ENCODE results near the gene KRCC1. TPM values are rescaled to one million over a fixed set of nuclear protein-coding genes. Genes with fewer than 3 reads are reported as not detected.

KRCC1 gene
- total RNA-seq, 2 donors from 2014 or later = 11.7 to 20.3 TPM

GRCh38 chr2:88071365-88071764 lies 15.8 kb upstream of the KRCC1 start:
- Mint-ChIP-seq H3K36me3 (ENCODE audit: low read depth) (no peaks in the 10 kb centered on the region), H3K4me3 (no peak overlapping the region), H3K9me3 (peaks cover 5% of the 10 kb centered on the region), H3K27ac (no peak overlapping the region), H3K4me1 (peaks cover 2% of the 10 kb centered on the region), H3K27me3 (ENCODE audit: insufficient read depth) (peaks cover 27% of the 10 kb centered on the region)
- H3K9me3 ChIP-seq (ENCODE audit: control insufficient read depth, low read length) = no peaks in the 10 kb centered on the region
- no peak overlapping the region for H3K4me3 ChIP-seq (ENCODE audit: low read length)
- H3K9ac ChIP-seq (ENCODE audit: extremely low read depth, low read length, poor library complexity, severe bottlenecking) = no peak overlapping the region
- H3K27me3 ChIP-seq (ENCODE audit: control insufficient read depth, insufficient read depth, low read length, poor library complexity, severe bottlenecking) = peaks cover 35% of the 10 kb centered on the region
- no peak overlapping the region for H3K27ac ChIP-seq (ENCODE audit: low read depth, low read length)
- DNase-seq = peak; percentile 61
- TF ChIP-seq CTCF (conservative IDR thresholded peaks at IDR 0.05) = no peak
- H3K36me3 ChIP-seq (ENCODE audit: control insufficient read depth, insufficient read depth, low read length) = no peaks in the 10 kb centered on the region
- no peaks in the 10 kb centered on the region for H3K4me1 ChIP-seq (ENCODE audit: control insufficient read depth, insufficient read depth, low read length)
- WGBS, 2 experiments (ENCODE audit: insufficient coverage in 1 of 2, insufficient read length in 1 of 2) = 60 to 86% methylated on average over 1 to 2 of the region's 2 CpGs

DNA sequence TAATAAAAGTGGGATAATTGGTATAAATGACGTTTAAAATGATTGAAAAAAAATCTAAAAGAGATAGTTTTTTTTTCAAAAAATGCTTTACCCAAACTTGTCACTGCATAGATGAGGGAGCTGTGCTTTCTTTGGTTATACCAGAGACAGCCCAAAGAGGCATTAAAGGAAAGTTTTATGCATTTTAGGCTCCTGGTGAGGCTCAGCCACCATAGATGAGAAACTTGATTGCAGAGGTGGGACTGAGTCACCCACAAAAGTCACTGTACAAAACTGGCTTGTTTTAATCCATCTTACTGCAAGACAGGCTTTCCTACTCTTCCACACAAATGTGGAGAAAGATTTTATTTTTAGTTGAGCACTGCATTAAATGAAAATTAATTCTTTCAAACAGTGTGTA lies 14.5 kb upstream of the KRCC1 start:
- Mint-ChIP-seq H3K9me3 (peaks cover 5% of the 10 kb centered on the region), H3K27ac (no peak overlapping the region), H3K36me3 (ENCODE audit: low read depth) (no peaks in the 10 kb centered on the region), H3K4me1 (peaks cover 2% of the 10 kb centered on the region), H3K4me3 (no peak overlapping the region), H3K27me3 (ENCODE audit: insufficient read depth) (peaks cover 38% of the 10 kb centered on the region)
- no peak overlapping the region for H3K27ac ChIP-seq (ENCODE audit: low read depth, low read length)
- no peaks in the 10 kb centered on the region for H3K9me3 ChIP-seq (ENCODE audit: control insufficient read depth, low read length)
- no peaks in the 10 kb centered on the region for H3K4me1 ChIP-seq (ENCODE audit: control insufficient read depth, insufficient read depth, low read length)
- TF ChIP-seq CTCF (conservative IDR thresholded peaks at IDR 0.05) = no peak
- DNase-seq = no peak
- no peaks in the 10 kb centered on the region for H3K36me3 ChIP-seq (ENCODE audit: control insufficient read depth, insufficient read depth, low read length)
- 83% methylated on average over 1 of the region's 1 CpG; no CpG with 5 or more reads in 1 of the 2 experiments for WGBS, 2 experiments (ENCODE audit: insufficient coverage in 1 of 2, insufficient read length in 1 of 2)
- peaks cover 41% of the 10 kb centered on the region for H3K27me3 ChIP-seq (ENCODE audit: control insufficient read depth, insufficient read depth, low read length, poor library complexity, severe bottlenecking)
- no peak overlapping the region for H3K4me3 ChIP-seq (ENCODE audit: low read length)
- H3K9ac ChIP-seq (ENCODE audit: extremely low read depth, low read length, poor library complexity, severe bottlenecking) = no peak overlapping the region

GRCh38 chr2:88069117-88069516 lies 13.5 kb upstream of the KRCC1 start:
- no peak overlapping the region for H3K27ac ChIP-seq (ENCODE audit: low read depth, low read length)
- no peaks in the 10 kb centered on the region for H3K4me1 ChIP-seq (ENCODE audit: control insufficient read depth, insufficient read depth, low read length)
- H3K27me3 ChIP-seq (ENCODE audit: control insufficient read depth, insufficient read depth, low read length, poor library complexity, severe bottlenecking) = peaks cover 48% of the 10 kb centered on the region
- no peak overlapping the region for H3K4me3 ChIP-seq (ENCODE audit: low read length)
- Mint-ChIP-seq H3K4me1 (peaks cover 2% of the 10 kb centered on the region), H3K9me3 (peaks cover 5% of the 10 kb centered on the region), H3K27ac (no peak overlapping the region), H3K4me3 (no peak overlapping the region), H3K36me3 (ENCODE audit: low read depth) (no peaks in the 10 kb centered on the region), H3K27me3 (ENCODE audit: insufficient read depth) (peaks cover 42% of the 10 kb centered on the region)
- no peak for TF ChIP-seq CTCF (conservative IDR thresholded peaks at IDR 0.05)
- DNase-seq = no peak
- no peaks in the 10 kb centered on the region for H3K36me3 ChIP-seq (ENCODE audit: control insufficient read depth, insufficient read depth, low read length)
- H3K9ac ChIP-seq (ENCODE audit: extremely low read depth, low read length, poor library complexity, severe bottlenecking) = no peak overlapping the region
- no peaks in the 10 kb centered on the region for H3K9me3 ChIP-seq (ENCODE audit: control insufficient read depth, low read length)

Measured in endodermal cell (in vitro differentiated cells).